Sigmoid colon (tissue), 4 donors: ENCODE measurements around the gene CC2D1A.

ENCODE experiments used
- EP300 ChIP-seq, 4 donors: sonication (generic); formaldehyde crosslinking; IDR thresholded peaks; one replicate each; pipeline ENCODE4 v1.6.1; 2017; ENCODE audit warnings: antibody characterized with exemption in 4 of 4
- TF ChIP-seq, protein P1 (sequence below), 4 experiments: fragments of 450-650 bp in 3 of 4; fragments of 200-600 bp in 1 of 4; IDR thresholded peaks; one replicate each; pipeline ENCODE4 v1.5.1; 2016 to 2019; ENCODE audit warnings: antibody characterized with exemption in 4 of 4, mild to moderate bottlenecking in 3 of 4, moderate library complexity in 2 of 4

DNA sequence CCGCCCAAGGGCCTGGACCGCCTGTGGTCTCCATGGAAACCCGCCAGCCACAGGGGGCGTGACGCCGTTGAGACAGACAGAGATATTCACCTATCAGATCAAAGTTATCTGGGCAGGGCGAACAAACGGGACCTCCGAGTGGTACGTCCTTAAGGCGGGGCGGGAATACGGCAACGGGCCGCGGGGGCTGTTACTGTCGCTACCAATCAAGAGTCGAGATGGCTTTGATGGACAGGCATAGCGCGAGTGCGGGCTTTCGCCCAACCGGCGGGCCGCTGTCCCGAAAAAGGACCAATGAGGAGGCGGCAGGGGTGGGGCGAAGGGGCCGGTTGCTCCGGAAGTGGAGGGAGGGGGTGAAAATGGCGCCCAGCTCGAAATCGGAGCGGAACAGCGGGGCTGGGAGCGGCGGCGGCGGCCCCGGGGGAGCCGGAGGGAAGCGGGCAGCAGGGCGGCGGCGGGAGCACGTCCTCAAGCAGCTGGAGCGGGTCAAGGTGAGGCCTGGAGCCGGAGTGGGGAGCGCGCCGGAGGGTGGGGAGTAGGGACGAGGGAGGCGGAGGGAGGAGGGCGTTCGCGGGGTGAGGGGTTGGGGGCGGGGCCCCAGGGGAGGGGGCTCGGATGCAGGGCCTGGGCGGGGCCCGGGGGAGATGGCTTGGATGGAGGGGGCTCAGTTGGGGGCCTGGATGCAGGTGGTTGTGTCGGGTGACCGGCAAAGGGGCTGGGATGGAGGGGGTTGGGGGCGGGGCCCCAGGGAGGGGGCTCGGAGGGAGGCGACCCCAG lies 46.3 kb downstream of the CC2D1A start, which contains the start of gene DCAF15:
- TF ChIP-seq, protein P1, sequence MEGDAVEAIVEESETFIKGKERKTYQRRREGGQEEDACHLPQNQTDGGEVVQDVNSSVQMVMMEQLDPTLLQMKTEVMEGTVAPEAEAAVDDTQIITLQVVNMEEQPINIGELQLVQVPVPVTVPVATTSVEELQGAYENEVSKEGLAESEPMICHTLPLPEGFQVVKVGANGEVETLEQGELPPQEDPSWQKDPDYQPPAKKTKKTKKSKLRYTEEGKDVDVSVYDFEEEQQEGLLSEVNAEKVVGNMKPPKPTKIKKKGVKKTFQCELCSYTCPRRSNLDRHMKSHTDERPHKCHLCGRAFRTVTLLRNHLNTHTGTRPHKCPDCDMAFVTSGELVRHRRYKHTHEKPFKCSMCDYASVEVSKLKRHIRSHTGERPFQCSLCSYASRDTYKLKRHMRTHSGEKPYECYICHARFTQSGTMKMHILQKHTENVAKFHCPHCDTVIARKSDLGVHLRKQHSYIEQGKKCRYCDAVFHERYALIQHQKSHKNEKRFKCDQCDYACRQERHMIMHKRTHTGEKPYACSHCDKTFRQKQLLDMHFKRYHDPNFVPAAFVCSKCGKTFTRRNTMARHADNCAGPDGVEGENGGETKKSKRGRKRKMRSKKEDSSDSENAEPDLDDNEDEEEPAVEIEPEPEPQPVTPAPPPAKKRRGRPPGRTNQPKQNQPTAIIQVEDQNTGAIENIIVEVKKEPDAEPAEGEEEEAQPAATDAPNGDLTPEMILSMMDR (IDR thresholded peaks at IDR 0.05), result no peak
- TF ChIP-seq EP300 (IDR thresholded peaks at IDR 0.05), result no peak
